GM12878 (cell line): ENCODE results near the gene PISD. TPM values are rescaled to one million over a fixed set of nuclear protein-coding genes. Genes with fewer than 3 reads are reported as not detected.

Experiments
- ATAC-seq: fragments of 200-7000 bp; cut with Tn5 transposase; 3 replicates; pipeline ENCODE4 v1.9.1; 2020; ENCODE audit warnings: mild to moderate bottlenecking, moderate library complexity
- BruUV-seq: library from RNA; stranded (reverse); fragments of 400-500 nt; replicated peaks from 2 replicates; lab custom pipeline; 2021; lab: Mats Ljungman, UMichigan
- CTCF ChIA-PET: fragments of 300-600 bp; sonication (Branson Sonifier 250); formaldehyde crosslinking; extraction: SDS; loops from one replicate; lab custom pipeline; 2021; ENCODE audit warnings: inconsistent platforms; lab: Yijun Ruan, JAX
- POLR2A ChIA-PET: fragments of 350-600 bp; formaldehyde crosslinking; extraction: SDS; loops from one replicate; lab custom pipeline; 2021; ENCODE audit warnings: inconsistent platforms; lab: Charles Lee
- RAD21 ChIA-PET: fragments of 300-600 bp; sonication (Branson Sonifier 250); formaldehyde crosslinking; loops from one replicate; lab custom pipeline; 2023; ENCODE audit warnings: antibody characterized with exemption; ENCODE audit not compliant: unreplicated experiment; lab: Charles Lee
- SMC1A ChIA-PET: fragments of 300-600 bp; sonication (Branson Sonifier 250); formaldehyde crosslinking; loops from one replicate; lab custom pipeline; 2023; ENCODE audit not compliant: unreplicated experiment, uncharacterized antibody; lab: Charles Lee
- DNase-seq: peaks from one replicate; pipeline ENCODE4 v3.0.0-alpha.2; 2011; ENCODE audit warnings: low read depth, low spot score
- FAIRE-seq: peaks from 3 replicates; lab custom pipeline; 2011; peaks lifted over from hg19 to GRCh38; lab: Jason Lieb, UNC
- H2AFZ ChIP-seq: 2 replicates; pipeline ENCODE4 v1.6.0; 2011; ENCODE audit warnings: low read depth, low read length, control low read depth; ENCODE audit not compliant: control insufficient read depth
- H3K27ac ChIP-seq: 2 replicates; pipeline ENCODE4 v1.5.1; 2011; ENCODE audit warnings: control low read depth; ENCODE audit not compliant: control insufficient read depth, insufficient read depth
- H3K27me3 ChIP-seq, 2 experiments: replicated peaks in 1 of 2; 2 replicates each; pipeline versions ENCODE4 v1.6.0 to v1.6.1; 2011; ENCODE audit warnings: low read length in 1 of 2; ENCODE audit not compliant: control insufficient read depth in 2 of 2, insufficient read depth in 2 of 2
- H3K36me3 ChIP-seq, 2 experiments: 2 replicates each; pipeline ENCODE4 v1.5.1; 2011; ENCODE audit warnings: low read length in 1 of 2; ENCODE audit not compliant: control insufficient read depth in 2 of 2, insufficient read depth in 2 of 2
- H3K4me1 ChIP-seq: 2 replicates; pipeline ENCODE4 v1.6.1; 2011; ENCODE audit warnings: mild to moderate bottlenecking, low read length, moderate library complexity, mixed read lengths; ENCODE audit not compliant: control insufficient read depth, insufficient read depth
- H3K4me2 ChIP-seq: 2 replicates; pipeline ENCODE4 v1.6.0; 2011; ENCODE audit warnings: control low read depth; ENCODE audit not compliant: control insufficient read depth, insufficient read depth
- H3K4me3 ChIP-seq: fragments of 200-600 bp; sonication (generic); 2 replicates; pipeline ENCODE4 v1.5.1; 2016
- H3K79me2 ChIP-seq: 2 replicates; pipeline ENCODE4 v1.6.0; 2011; ENCODE audit warnings: low read length; ENCODE audit not compliant: control insufficient read depth, insufficient read depth
- H3K9ac ChIP-seq: 2 replicates; pipeline ENCODE4 v1.8.0; 2011; ENCODE audit warnings: low read length, control low read depth, mixed read lengths; ENCODE audit not compliant: control insufficient read depth, insufficient read depth
- H3K9me3 ChIP-seq: replicated peaks from 3 replicates; pipeline ENCODE4 v1.5.1; 2011; ENCODE audit warnings: mild to moderate bottlenecking, low read length; ENCODE audit not compliant: control insufficient read depth, insufficient read depth
- H4K20me1 ChIP-seq: 2 replicates; pipeline ENCODE4 v1.6.0; 2011; ENCODE audit not compliant: control insufficient read depth, insufficient read depth
- ESRRA ChIP-seq: IDR thresholded peaks from 2 replicates; pipeline ENCODE4 v1.6.1; 2012; ENCODE audit warnings: mild to moderate bottlenecking, low read length, improper control_type of control experiment
- ETV6 ChIP-seq, 2 experiments: fragments of 450-650 bp in 1 of 2; IDR thresholded peaks in 1 of 2; conservative IDR thresholded peaks in 1 of 2; 2 replicates each; pipeline ENCODE4 v1.6.1; 2014; ENCODE audit warnings: antibody characterized with exemption in 1 of 2, borderline replicate concordance in 1 of 2, low read depth in 1 of 2, mild to moderate bottlenecking in 1 of 2, moderate library complexity in 1 of 2
- SMAD1 ChIP-seq: fragments of 450-650 bp; IDR thresholded peaks from 2 replicates; pipeline ENCODE4 v1.6.1; 2018; ENCODE audit warnings: mild to moderate bottlenecking, low read depth; ENCODE audit not compliant: partially characterized antibody
- ZNF592 ChIP-seq: fragments of 450-650 bp; IDR thresholded peaks from 2 replicates; pipeline ENCODE4 v1.6.1; 2017; ENCODE audit warnings: mild to moderate bottlenecking, moderate library complexity
- WGBS: methylation state at CpG from one replicate; pipeline ENCODE4 v1.1.6; 2016; ENCODE audit warnings: low lambda C conversion rate; ENCODE audit not compliant: insufficient replicate concordance, insufficient coverage; ENCODE audit errors: missing lambda C conversion rate; 5-methylcytosine and 5-hydroxymethylcytosine counted together
- in situ Hi-C: fragments of 300-500 bp; cut with MboI; formaldehyde crosslinking; loops from 9 replicates; pipeline ENCODE4 v1.14.3; 2018; ENCODE audit warnings: mixed read lengths
- intact Hi-C: fragments of 100-400 bp; cut with micrococcal nuclease; formaldehyde crosslinking; loops from one replicate; pipeline ENCODE4 v1.14.2; 2022; ENCODE audit not compliant: unreplicated experiment
- polyA plus RNA-seq, 11 experiments: library from polyadenylated mRNA; depleted of rRNA in 4 of 11; unstranded in 6 of 11; stranded (reverse) in 5 of 11; fragments of >200 nt; fragmentation: Nextera tagmentation in 4 of 11; fragmentation: Illumina TruSeq in 1 of 11; extraction: Ambion mirVana in 4 of 11; extraction: Trizol in 1 of 11; gene quantifications; 1 replicate in 1 of 11; 2 replicates in 10 of 11; pipeline versions ENCODE4 v1.2.1 to v1.2.3, GENCODE V29; 2011 to 2016; ENCODE audit warnings: inconsistent platforms in 2 of 11, missing spikeins in 2 of 11, low read depth in 1 of 11
- total RNA-seq, 4 experiments: library from RNA; depleted of rRNA in 3 of 4; stranded (reverse); fragments of >200 nt in 3 of 4; fragmentation: Illumina TruSeq in 1 of 4; extraction: Trizol in 1 of 4; gene quantifications; 2 replicates each; pipeline versions ENCODE4 v1.2.1 to v1.2.3, GENCODE V29; 2013 to 2021

The PISD gene
- total and polyA plus RNA-seq, 10 of the 15 experiments (the other 5 are each of a cell fraction or from before 2014, with no cell fraction given) = 25.8 to 62.7 (median 45.8) TPM

- ChIA-PET SMC1A (interaction anchor here (0.6 to 0.7 kb wide), 3 partner anchors 48 to 189 kb away, joined by 3 to 4 read pairs (median 3); no protein-coding TSS in a partner anchor), POLR2A (interaction anchor here (1.0 kb wide), 1 partner anchor 20 kb away, joined by 3 read pairs; no protein-coding TSS in a partner anchor), RAD21 (no interaction called here), CTCF (no interaction called here)
- FAIRE-seq = no peak
- ATAC-seq = no peak
- 93% methylated on average over 17 of the region's 17 CpGs for WGBS
- Histone ChIP-seq H3K36me3 (peaks cover 17 to 31% of the 10 kb centered on the region in 2 experiments), H3K4me2 (no peak overlapping the region), H3K79me2 (no peaks in the 10 kb centered on the region), H4K20me1 (no peaks in the 10 kb centered on the region), H3K27me3 (no peaks in the 10 kb centered on the region), H3K4me3 (no peak overlapping the region), H3K4me1 (no peaks in the 10 kb centered on the region), H3K27ac (no peak overlapping the region), H2AFZ (no peak overlapping the region), H3K9me3 (no peaks in the 10 kb centered on the region), H3K9ac (no peak overlapping the region)
- no TSS peak for BruUV-seq
- in situ Hi-C loops (no loop called here), intact Hi-C loops (no loop called here)
- no peak for DNase-seq
- TF ChIP-seq ESRRA = no peak
- no peak for TF ChIP-seq ZNF592
- TF ChIP-seq ETV6 (conservative IDR thresholded peaks at IDR 0.05 in 1 of 2, IDR thresholded peaks at IDR 0.05 in 1 of 2; ENCODE audit: borderline replicate concordance in 1 of 2, low read depth in 1 of 2) = no peak
- TF ChIP-seq SMAD1 = no peak
Observed at GRCh38 chr22:31604746-31605705, 57.0 kb downstream of the PISD start.
